Upper lobe of right lung (tissue), 1 donor: ENCODE measurements around the gene SUMF1. TPM values are rescaled to one million over a fixed set of nuclear protein-coding genes. Genes with fewer than 3 reads are reported as not detected.

Experiments used
- ATAC-seq: fragments of 200-7000 bp; cut with Tn5 transposase; one replicate; pipeline ENCODE4 v1.9.1; 2020; ENCODE audit warnings: mild to moderate bottlenecking, moderate library complexity
- DNase-seq: peaks from one replicate; pipeline ENCODE4 v3.0.0-alpha.2; 2020
- H3K27ac ChIP-seq: fragments of 200-600 bp; one replicate; pipeline ENCODE4 v1.8.0; 2022
- H3K27me3 ChIP-seq: fragments of 200-600 bp; one replicate; pipeline ENCODE4 v1.8.0; 2022; ENCODE audit warnings: mild to moderate bottlenecking
- H3K36me3 ChIP-seq: fragments of 200-600 bp; one replicate; pipeline ENCODE4 v1.8.0; 2022
- H3K4me1 ChIP-seq: fragments of 200-600 bp; one replicate; pipeline ENCODE4 v1.8.0; 2022
- H3K4me3 ChIP-seq: fragments of 200-600 bp; one replicate; pipeline ENCODE4 v1.8.0; 2022; ENCODE audit warnings: mild to moderate bottlenecking
- H3K9me3 ChIP-seq: fragments of 200-600 bp; one replicate; pipeline ENCODE4 v1.8.0; 2022
- CTCF ChIP-seq: fragments of 200-600 bp; IDR thresholded peaks from one replicate; pipeline ENCODE4 v1.8.0; 2022; ENCODE audit warnings: antibody characterized with exemption
- intact Hi-C: fragments of 100-400 bp; cut with DNase I; formaldehyde crosslinking; loops from one replicate; pipeline ENCODE4 v1.11.0; 2022
- total RNA-seq: library from RNA; stranded (reverse); fragmentation: NEBNext Ultra II Directional; extraction: Animal tissue kit (Norgen Biotek cat#: 25700); gene quantifications from one replicate; pipeline ENCODE4 v1.2.1, GENCODE V29; 2021
- donor health status: DM: no; HTN: yes; CAD: no; lungs with severe emphysema.

The SUMF1 gene
- total RNA-seq, 1 donor from 2014 or later = 33.3 TPM

GRCh38 chr3:4438296-4438695 is 28.8 kb downstream of the SUMF1 start:
- H3K36me3 ChIP-seq = peaks cover 14% of the 10 kb centered on the region
- ATAC-seq = no peak
- H3K4me1 ChIP-seq = no peaks in the 10 kb centered on the region
- H3K9me3 ChIP-seq = no peaks in the 10 kb centered on the region
- no peak for DNase-seq
- intact Hi-C loops = no loop called here
- no peaks in the 10 kb centered on the region for H3K27me3 ChIP-seq
- no peak for TF ChIP-seq CTCF
- no peak overlapping the region for H3K4me3 ChIP-seq
- no peak overlapping the region for H3K27ac ChIP-seq

GRCh38 chr3:4432259-4432658 is 34.8 kb downstream of the SUMF1 start:
- peak; percentile 45 for ATAC-seq
- no peak overlapping the region for H3K4me3 ChIP-seq
- no peaks in the 10 kb centered on the region for H3K9me3 ChIP-seq

GRCh38 chr3:4429648-4430350 is 37.3 kb downstream of the SUMF1 start:
- intact Hi-C loops = no loop called here
- no peak for ATAC-seq
- peaks cover 6% of the 10 kb centered on the region for H3K36me3 ChIP-seq
- H3K9me3 ChIP-seq = no peaks in the 10 kb centered on the region
- DNase-seq = no peak
- no peaks in the 10 kb centered on the region for H3K27me3 ChIP-seq
- H3K27ac ChIP-seq = no peak overlapping the region
- TF ChIP-seq CTCF = no peak
- H3K4me1 ChIP-seq = peaks cover 11% of the 10 kb centered on the region
- no peak overlapping the region for H3K4me3 ChIP-seq

More at GRCh38 chr3:4432259-4432658, 34.8 kb downstream of the SUMF1 start:
- Histone ChIP-seq H3K27me3 (no peaks in the 10 kb centered on the region), H3K27ac (no peak overlapping the region), H3K36me3 (peaks cover 7% of the 10 kb centered on the region), H3K4me1 (peaks cover 3% of the 10 kb centered on the region)
- DNase-seq = no peak
- intact Hi-C loops = no loop called here
- TF ChIP-seq CTCF = no peak

- Histone ChIP-seq H3K9me3 (no peaks in the 10 kb centered on the region), H3K4me1 (peaks cover 11% of the 10 kb centered on the region), H3K4me3 (no peak overlapping the region), H3K27ac (no peak overlapping the region), H3K36me3 (no peaks in the 10 kb centered on the region), H3K27me3 (no peaks in the 10 kb centered on the region)
- intact Hi-C loops = no loop called here
- ATAC-seq = peak; percentile 84
- no peak for DNase-seq
- no peak for TF ChIP-seq CTCF
Measured at GRCh38 chr3:4426782-4427344, 40.2 kb downstream of the SUMF1 start.

GRCh38 chr3:4426261-4426781 is 40.7 kb downstream of the SUMF1 start:
- peaks cover 11% of the 10 kb centered on the region for H3K4me1 ChIP-seq
- no peaks in the 10 kb centered on the region for H3K27me3 ChIP-seq
- H3K4me3 ChIP-seq = no peak overlapping the region
- intact Hi-C loops = no loop called here
- H3K9me3 ChIP-seq = no peaks in the 10 kb centered on the region
- DNase-seq (no peak), ATAC-seq (no peak)
- no peaks in the 10 kb centered on the region for H3K36me3 ChIP-seq
- TF ChIP-seq CTCF = no peak
- H3K27ac ChIP-seq = no peak overlapping the region
